Breast epithelium (tissue), 4 donors: ENCODE results near the gene TMEM161A. TPM values are rescaled to one million over a fixed set of nuclear protein-coding genes. Genes with fewer than 3 reads are reported as not detected.

ENCODE experiments used
- DNase-seq, 2 donors: peaks; one replicate each; pipeline ENCODE4 v3.0.0-alpha.2; 2019; ENCODE audit warnings: low spot score in 2 of 2
- H3K27ac ChIP-seq, 2 donors: fragments of 200-600 bp; sonication (generic) in 1 of 2; one replicate each; pipeline ENCODE4 v1.5.1; 2016 to 2019; ENCODE audit warnings: mild to moderate bottlenecking in 1 of 2
- H3K27me3 ChIP-seq, 2 donors: fragments of 200-600 bp; sonication (generic) in 1 of 2; one replicate each; pipeline versions ENCODE4 v1.5.1 to v1.6.0; 2017 to 2019; ENCODE audit warnings: control low read depth in 1 of 2, mild to moderate bottlenecking in 1 of 2
- H3K36me3 ChIP-seq: fragments of 200-600 bp; one replicate; pipeline ENCODE4 v1.5.1; 2019
- H3K4me1 ChIP-seq, 2 donors: fragments of 200-600 bp; sonication (generic); one replicate each; pipeline ENCODE4 v1.5.1; 2016 to 2019; ENCODE audit warnings: control low read depth in 1 of 2
- H3K4me3 ChIP-seq, 3 donors: fragments of 200-600 bp; sonication (generic); 1 replicate in 2 of 3; 2 replicates in 1 of 3; pipeline ENCODE4 v1.5.1; 2016 to 2019; ENCODE audit warnings: mild to moderate bottlenecking in 3 of 3, moderate library complexity in 2 of 3
- H3K9me3 ChIP-seq, 2 donors: fragments of 200-600 bp; sonication (generic) in 1 of 2; one replicate each; pipeline ENCODE4 v1.5.1; 2016 to 2019; ENCODE audit warnings: control low read depth in 1 of 2
- CTCF ChIP-seq, 3 donors: fragments of 450-650 bp; IDR thresholded peaks; one replicate each; pipeline ENCODE4 v1.5.1; 2016 to 2017; ENCODE audit warnings: antibody characterized with exemption in 3 of 3, mild to moderate bottlenecking in 3 of 3, moderate library complexity in 3 of 3
- POLR2A ChIP-seq: fragments of 450-650 bp; IDR thresholded peaks from one replicate; pipeline ENCODE4 v1.6.1; 2016; ENCODE audit warnings: antibody characterized with exemption, mild to moderate bottlenecking, moderate library complexity
- POLR2AphosphoS5 ChIP-seq, 3 donors: sonication (generic); formaldehyde crosslinking; IDR thresholded peaks; one replicate each; pipeline ENCODE4 v1.6.1; 2017; ENCODE audit warnings: antibody characterized with exemption in 3 of 3
- intact Hi-C: fragments of 100-400 bp; cut with DNase I; formaldehyde crosslinking; loops from one replicate; pipeline ENCODE4 v1.15.1; 2023; ENCODE audit warnings: low total_unique reads
- total RNA-seq, 3 donors: library from RNA; depleted of rRNA; stranded (reverse); fragments of >200 nt; gene quantifications; one replicate each; pipeline ENCODE4 v1.1.0, GENCODE V29; 2016

The TMEM161A gene
- total RNA-seq, 3 donors from 2014 or later = 13.8 to 20.3 (median 18.0) TPM

- no peaks in the 10 kb centered on the region for H3K36me3 ChIP-seq
- H3K4me3 ChIP-seq = no peak overlapping the region
Observed at GRCh38 chr19:19159534-19159933, 21.3 kb upstream of the TMEM161A start.

GRCh38 chr19:19157808-19158207, 19.5 kb upstream of the TMEM161A start:
- Histone ChIP-seq H3K27ac (no peak overlapping the region), H3K9me3 (no peaks in the 10 kb centered on the region), H3K4me1 (no peaks in the 10 kb centered on the region), H3K36me3 (no peaks in the 10 kb centered on the region), H3K4me3 (no peak overlapping the region), H3K27me3 (no peaks in the 10 kb centered on the region)
- intact Hi-C loops = no loop called here
- DNase-seq = no peak
- TF ChIP-seq POLR2A = no peak
- no peak for TF ChIP-seq CTCF (IDR thresholded peaks at IDR 0.05)

More at GRCh38 chr19:19159534-19159933, 21.3 kb upstream of the TMEM161A start:
- no peak for TF ChIP-seq POLR2AphosphoS5 (IDR thresholded peaks at IDR 0.05)
- H3K9me3 ChIP-seq = no peaks in the 10 kb centered on the region
- no peaks in the 10 kb centered on the region for H3K4me1 ChIP-seq
- DNase-seq = no peak
- H3K27me3 ChIP-seq = no peaks in the 10 kb centered on the region
- intact Hi-C loops = no loop called here
- H3K27ac ChIP-seq = no peak overlapping the region

GRCh38 chr19:19155495-19156219, 17.4 kb upstream of the TMEM161A start:
- Histone ChIP-seq H3K36me3 (no peaks in the 10 kb centered on the region), H3K27ac (no peak overlapping the region), H3K9me3 (no peaks in the 10 kb centered on the region), H3K27me3 (no peaks in the 10 kb centered on the region), H3K4me1 (no peaks in the 10 kb centered on the region), H3K4me3 (no peak overlapping the region)
- no peak for DNase-seq
- no peak for TF ChIP-seq CTCF (IDR thresholded peaks at IDR 0.05)
- no peak for TF ChIP-seq POLR2AphosphoS5 (IDR thresholded peaks at IDR 0.05)
- TF ChIP-seq POLR2A = no peak
- intact Hi-C loops = no loop called here

- no peak for DNase-seq
- H3K9me3 ChIP-seq = no peaks in the 10 kb centered on the region
- TF ChIP-seq POLR2AphosphoS5 (IDR thresholded peaks at IDR 0.05) = no peak
- TF ChIP-seq POLR2A = no peak
- TF ChIP-seq CTCF (IDR thresholded peaks at IDR 0.05) = no peak
- H3K36me3 ChIP-seq = no peaks in the 10 kb centered on the region
- no peak overlapping the region for H3K27ac ChIP-seq
- intact Hi-C loops = no loop called here
- no peaks in the 10 kb centered on the region for H3K4me1 ChIP-seq
- H3K27me3 ChIP-seq = no peaks in the 10 kb centered on the region
- H3K4me3 ChIP-seq = no peak overlapping the region
Observed at GRCh38 chr19:19154768-19155494, 16.7 kb upstream of the TMEM161A start.

- Histone ChIP-seq H3K27me3 (no peaks in the 10 kb centered on the region), H3K27ac (no peak overlapping the region), H3K4me1 (no peaks in the 10 kb centered on the region), H3K36me3 (no peaks in the 10 kb centered on the region), H3K9me3 (no peaks in the 10 kb centered on the region), H3K4me3 (no peak overlapping the region)
- intact Hi-C loops = no loop called here
- TF ChIP-seq POLR2AphosphoS5 (IDR thresholded peaks at IDR 0.05) (no peak), POLR2A (no peak), CTCF (IDR thresholded peaks at IDR 0.05) (no peak)
- DNase-seq = no peak
Observed at GRCh38 chr19:19152668-19153384, 14.5 kb upstream of the TMEM161A start.
